Left forelimb (tissue), 1 donor: ENCODE results near the gene SKP2.

ENCODE experiments used
- DNase-seq: peaks from one replicate; pipeline ENCODE4 v3.0.0-alpha.2; 2018; ENCODE audit warnings: low spot score

Gene SKP2

DNA sequence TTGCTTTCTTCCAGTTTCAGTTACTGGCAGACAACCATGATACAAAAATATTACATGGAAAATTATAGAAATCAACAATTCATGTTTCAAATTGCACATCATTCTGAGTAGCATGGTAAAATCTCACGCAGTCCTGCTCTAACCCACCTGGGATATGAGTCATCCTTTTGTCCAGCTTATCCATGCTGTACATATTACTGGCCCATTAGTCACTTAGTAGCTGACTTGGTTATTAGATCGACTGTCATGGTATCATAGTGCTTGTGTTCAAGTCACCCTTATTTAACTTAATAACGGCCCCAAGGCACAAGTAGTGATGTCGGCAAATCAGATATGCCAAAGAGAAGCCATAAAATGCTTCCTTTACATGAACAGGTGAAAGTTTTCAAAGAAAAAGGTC lies 48.6 kb downstream of the SKP2 start:
- DNase-seq = no peak

DNA sequence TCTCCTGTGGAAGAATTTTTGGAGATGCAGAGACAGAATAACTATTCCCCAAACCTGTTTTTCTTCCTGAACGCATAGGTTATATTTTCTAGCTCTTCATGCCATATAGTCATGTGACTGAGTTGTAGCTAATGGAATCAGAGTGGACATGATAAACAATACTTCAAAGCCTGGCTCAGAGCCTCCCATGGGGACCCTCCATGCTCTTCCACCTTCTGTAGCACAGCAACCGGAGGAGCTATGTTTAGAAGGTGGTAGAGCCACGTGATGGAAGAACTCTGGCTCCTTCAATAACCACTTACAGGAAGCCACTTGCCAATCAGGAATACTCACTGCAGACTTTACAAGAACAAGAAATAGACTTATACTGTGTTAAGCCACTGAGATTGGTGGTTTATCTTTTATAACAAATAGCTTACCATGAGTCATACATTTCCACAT lies 50.6 kb downstream of the SKP2 start:
- DNase-seq = no peak

DNA sequence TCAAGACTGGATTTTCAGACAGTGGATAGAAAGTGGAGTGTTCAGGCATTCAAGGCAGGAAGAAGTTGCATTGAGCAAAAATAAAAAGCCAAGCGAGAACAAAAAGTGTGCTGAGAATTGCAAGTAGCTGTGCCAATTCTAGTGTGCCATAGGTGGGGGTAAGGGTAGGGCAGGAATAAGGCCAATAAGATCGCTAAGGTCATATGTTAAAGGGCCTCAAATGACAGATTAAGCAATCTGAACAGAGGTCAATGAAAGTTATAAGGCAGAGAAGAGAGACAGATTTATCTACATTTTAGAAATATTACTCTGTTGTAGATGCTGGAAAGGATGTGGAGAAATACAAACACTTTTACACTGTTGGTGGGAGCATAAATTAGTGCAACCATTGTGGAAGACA lies 53.4 kb downstream of the SKP2 start:
- no peak for DNase-seq

DNA sequence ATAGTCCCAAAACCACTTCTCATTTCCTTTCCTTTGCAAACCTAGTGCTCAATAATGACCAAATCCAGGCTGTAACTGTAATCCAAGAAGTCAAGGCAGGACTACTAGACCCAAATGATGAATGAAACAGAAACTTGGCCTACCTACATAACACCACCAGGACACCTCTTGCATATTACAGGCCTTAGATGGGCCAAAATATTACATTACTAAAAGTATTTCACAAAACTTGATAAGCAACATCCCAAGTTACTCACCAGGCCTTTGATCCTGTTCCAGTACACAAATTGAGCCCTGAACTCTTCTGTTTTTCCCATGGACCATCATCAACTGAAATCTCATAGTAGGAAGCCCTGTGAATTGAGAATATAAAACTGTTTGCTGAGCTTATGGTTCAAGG lies 55.0 kb downstream of the SKP2 start:
- no peak for DNase-seq

DNA sequence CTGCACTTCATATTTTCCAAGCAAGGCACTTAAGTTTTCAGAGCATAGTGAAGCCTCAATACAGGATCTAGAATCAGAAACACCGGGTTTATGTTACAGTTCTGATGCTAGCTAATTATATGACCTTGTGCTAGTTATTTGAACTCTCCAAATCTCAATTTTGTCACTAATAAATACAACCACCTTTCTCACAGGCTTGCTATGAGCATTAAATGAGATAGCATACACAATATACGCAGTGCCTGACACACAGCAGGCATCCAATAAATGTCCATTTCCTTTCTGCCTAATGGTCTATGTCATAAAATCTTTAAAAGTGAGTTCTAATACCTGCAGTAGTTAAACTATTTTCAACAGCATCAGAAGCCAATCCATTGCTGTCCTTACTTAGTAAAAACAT lies 56.9 kb downstream of the SKP2 start:
- DNase-seq = no peak

DNA sequence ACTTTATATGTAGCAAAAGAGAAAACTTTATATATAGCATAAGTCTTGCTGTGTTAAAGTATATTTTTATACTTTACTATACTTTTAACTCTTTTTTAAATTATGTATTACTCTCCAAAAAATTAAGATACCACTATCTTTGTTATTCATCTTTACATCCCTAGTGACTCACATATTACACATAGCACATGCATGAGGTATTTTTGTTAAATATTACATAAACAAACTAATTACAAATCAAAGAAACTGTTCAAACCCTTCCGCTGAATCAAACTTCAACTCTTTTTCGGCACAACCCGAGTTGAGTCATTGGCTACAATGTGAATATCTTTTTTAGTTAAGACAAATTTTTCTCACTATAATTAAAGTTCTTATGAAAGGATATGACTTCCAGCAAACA lies 57.8 kb downstream of the SKP2 start:
- no peak for DNase-seq

DNA sequence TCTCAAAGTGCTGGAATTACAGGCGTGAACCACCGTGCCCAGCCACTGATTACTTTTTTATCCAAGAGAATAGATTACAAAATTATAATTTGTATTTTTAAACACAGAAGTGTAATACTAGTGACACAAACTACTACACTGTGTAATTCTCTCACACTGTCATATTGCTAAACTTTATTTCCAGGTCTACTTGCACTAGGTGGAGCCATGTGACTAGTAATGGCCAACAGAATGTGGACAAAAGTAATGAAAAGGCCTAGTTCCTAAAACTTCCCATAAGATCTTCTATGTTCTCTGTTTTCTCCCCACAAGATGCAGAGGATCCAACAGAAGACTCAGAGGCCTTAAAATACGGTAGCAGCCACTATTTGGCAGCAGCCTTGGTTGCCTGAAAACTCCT lies 62.5 kb downstream of the SKP2 start:
- DNase-seq = no peak

DNA sequence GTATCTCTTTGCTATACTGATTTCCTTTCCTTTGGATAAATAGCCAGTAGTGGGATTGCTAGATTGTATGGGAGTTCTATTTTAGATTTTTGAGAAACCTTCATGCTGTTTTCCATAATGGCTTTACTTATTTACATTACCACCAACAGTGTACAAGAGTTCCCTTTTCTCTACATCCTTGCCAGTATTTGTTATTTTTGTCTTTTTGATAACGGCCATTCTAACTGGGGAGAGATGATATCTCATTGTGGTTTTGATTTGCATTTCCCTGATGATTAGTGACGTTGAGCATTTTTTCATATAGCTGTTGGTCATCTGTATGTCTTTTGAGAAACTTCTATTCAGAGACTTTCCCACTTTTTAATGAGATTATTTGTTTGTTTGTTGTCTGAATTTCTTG lies 64.0 kb downstream of the SKP2 start:
- no peak for DNase-seq

DNA sequence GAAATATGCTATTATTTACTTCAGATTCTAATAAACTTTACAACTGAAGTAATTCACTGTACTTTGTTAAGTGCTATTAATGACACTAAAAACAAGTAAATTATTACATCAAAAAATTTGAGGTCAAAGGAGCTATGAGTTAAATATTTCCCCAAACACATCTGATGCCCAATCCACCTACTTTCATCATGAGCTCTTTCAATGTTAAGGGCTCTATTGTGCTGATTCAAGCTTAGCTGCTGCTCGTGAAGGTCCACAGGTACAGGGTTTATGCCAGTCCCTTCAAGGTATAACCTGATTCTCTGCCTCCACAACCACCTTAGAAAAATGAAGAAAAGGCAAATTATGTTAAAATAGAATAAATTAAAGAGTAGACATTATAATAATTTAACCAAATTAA lies 65.7 kb downstream of the SKP2 start:
- DNase-seq = no peak

DNA sequence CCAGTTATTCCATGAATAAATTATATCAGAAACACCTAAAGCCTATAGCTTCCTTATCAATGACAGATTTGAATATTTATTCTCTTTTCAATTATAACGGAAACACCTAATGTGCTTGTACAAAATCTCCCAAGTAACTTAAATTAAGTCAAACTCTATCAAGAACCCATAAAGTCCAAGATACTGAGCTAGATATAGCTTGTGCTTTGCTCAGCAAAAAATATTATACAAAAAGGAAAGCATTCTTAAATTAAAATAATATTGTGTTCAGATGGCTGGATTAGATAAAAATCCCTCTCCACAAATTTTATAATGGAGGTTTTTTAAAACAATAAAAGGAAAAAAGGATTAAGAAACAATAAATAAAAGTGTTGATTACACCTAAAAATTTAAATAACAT lies 66.1 kb downstream of the SKP2 start:
- DNase-seq = no peak

DNA sequence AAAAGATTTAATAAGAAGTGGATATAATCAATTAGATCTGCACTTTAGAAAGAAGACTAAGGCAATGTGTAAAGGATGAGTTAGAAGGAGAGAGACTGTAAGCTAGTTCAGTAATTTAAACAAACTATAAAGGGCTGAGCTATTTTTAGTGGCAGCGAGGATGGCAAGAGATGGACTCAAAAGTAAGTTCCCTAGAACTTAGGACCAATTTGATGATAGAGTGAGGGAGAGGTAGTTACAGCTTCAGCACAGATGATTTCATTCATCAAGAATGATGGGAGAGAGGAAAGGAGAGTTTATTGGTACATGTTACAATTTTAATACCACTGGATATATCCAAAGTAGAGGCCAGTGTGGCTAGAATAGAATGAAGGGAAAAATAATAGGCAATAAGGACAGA lies 70.7 kb downstream of the SKP2 start:
- DNase-seq = no peak

DNA sequence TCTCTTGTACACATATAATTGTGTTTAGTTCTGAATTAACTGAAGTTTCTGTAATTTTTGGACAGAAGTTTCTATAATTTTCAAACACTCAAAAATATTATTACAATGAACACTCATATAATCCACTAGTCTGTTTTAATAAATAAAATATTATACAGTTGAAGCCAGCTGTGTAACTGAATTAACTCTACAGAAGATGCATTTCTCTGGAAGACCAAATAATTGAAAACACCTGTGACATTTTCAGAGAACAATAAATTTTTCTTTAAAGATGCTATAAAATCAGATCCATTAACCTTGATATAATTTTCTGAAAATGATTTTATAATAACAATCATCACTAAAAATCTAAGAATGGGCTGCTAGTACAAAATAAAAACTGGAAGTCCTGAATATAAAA lies 75.1 kb downstream of the SKP2 start:
- DNase-seq = no peak

DNA sequence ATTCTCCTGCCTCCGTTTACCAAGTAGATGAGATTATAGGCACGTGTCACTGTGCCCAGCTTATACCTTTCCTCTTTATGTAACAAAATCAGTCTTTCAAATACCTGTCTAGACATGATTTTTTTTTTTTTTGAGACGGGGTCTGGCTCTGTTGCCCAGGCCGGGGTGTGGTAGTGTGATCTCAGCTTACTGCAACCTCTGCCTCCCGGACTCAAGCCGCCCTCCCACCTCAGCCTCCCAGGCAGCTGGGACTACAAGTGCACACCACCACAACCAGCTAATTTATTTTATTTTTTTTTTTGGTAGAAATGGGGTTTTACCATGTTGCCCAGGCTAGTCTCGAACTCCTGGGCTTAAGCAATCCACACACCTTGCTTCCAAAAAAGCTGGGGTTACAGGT lies 76.6 kb downstream of the SKP2 start:
- no peak for DNase-seq

DNA sequence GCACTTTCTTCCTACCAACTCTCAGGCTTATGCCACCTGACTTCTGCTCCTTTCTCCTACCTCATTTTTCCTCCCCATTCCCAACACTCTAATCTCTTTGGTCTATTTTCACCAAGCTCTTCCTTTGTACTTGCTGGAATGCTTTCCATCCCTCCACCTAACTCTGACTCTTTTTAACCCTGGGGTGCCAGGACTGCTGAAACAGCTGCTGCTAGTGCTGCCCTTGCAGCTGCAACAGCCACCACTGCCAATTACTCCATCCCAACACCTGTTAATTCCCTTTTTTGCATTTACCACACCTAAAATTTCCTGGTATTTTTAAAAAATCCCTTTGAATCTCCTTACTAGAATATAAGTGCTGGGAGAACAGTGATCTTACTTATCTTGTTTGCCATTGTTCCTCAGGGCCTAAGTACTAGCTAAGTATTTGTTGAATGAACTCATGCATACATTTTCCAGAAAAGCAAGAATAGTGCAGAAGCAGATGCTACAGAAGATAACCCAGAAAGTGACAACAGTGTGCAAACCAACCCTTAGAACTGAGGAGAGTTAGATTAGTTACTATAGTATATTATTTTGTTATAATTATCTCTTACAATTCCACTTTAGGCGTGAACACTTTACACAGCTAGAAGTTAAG lies 78.4 kb downstream of the SKP2 start:
- no peak for DNase-seq

DNA sequence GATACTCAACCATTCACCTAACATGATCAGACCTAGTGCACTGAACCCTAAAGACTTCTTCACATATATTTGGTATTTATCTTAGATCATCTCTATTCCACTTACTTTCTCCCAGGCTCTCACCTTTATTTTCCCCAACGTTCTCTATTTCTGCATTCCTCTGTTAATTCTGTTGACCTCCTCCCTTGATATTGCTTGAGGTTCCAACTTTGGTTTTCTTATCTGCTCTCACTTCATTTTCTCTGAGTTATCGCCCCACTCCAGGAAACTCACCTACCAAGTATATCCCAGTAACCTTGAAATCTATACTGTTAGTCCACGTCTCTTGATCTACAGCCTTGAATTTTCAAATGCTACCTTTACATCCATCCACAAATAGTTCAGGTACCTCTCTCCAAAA lies 80.6 kb downstream of the SKP2 start:
- DNase-seq = no peak
